GM19438 (cell line): ENCODE data around the gene FKBP8.
"Not testable (repeated sequence)": the region's sequence is repeated elsewhere in the genome, so short reads cannot be mapped to it uniquely, and the experiment has no call there.

Experiments used
- ATAC-seq: cut with Tn5 transposase; IDR thresholded peaks from one replicate; pipeline ENCODE4 v1.9.1; 2021; ENCODE audit warnings: low read depth; ENCODE audit not compliant: unreplicated experiment

FKBP8 gene

DNA sequence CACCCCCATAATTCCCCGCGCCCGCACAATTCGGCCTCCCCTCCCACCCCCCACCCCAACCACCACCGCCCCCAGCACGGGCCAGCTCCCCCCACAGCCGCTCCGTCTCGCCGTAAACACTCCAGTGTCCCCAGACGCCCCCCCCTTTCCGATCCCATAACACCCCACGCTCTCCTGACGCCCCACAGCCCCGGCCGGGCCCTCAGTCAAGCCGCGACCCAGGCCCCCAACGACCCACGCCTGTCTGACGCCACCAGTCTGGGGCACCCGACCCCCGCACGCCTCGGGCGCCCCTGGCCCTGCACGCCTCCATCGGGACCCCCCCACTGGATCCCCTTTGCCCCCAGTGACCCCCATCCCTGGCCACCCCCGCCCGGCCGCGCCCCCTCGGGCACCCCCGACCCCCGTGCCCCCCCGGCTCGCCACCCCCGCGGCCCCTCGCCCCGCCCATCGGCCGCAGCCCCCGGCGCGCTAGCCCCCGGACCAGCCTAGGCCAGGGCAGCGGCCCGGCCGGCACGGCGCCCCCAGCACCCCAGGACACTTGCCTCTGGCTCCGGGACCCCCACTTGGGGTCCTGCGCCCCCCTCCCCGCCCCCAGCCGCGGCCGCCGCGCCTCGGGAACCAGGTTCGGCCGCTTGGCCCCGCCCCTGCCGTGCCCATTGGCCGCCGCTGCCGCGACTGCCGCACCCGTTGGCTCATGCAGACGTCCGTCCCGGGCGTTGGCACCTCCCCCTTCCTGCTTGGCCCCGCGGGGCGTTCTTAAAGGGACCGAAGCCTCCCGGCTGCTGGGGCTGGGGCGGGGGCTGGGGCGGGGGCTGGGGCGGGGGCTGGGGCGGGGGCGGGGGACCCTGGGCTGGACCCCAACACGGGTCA is at the start of gene FKBP8:
Gene FKBP8, minus strand, starts transcription at position 633 of the 873 bp plus-strand sequence. CDS start 1,603 bp downstream, outside the sequence.
- ATAC-seq: peak; percentile 96

DNA sequence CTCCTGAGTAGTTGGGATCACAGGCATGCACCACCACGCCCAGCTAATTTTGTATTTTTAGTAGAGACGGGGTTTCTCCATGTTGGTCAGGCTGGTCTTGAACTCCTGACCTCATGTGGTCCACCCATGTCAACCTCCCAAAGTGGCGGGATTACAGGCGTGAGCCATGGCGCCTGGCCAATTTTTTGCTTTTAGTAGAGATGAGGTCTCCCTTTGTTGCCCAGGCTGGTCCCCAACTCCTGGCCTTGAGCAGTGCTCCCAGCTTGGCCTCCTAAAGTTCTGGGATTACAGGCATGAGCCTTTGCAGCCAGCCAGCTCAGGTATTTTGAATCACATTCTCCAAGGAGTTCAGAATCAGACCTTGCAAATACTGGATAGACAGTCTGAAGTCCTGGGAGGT is 49.4 kb upstream of the FKBP8 start:
- ATAC-seq: not testable (repeated sequence)

DNA sequence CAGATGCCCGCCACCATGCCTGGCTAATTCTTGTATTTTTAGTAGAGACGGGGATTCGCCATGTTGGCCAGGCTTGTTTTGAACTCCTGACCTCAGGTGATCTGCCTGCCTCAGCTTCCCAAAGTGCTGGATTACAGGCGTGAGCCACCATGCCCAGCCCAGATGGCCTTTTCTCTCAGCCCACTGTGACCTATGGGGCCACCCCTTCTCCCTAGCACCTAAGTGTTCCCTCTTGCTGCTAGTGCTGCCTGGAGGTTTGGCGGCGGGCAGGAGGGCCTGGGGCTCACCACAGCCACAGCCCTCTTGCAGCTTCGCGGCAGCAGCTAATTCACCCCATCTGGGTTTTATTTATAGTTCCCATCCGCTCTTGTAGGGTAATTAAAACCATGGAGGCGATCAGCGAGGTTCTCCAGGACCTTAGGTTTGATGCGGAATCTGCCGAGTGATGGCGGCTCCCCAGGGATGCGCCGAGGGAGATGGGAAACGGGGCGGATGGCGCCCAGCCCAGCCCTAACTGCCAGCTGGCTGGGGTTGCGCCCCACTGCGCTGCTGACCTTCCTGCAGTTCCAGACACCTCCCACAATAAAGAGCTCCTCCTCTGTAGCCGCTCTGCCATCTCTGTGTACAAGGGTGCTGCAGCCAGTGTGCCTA is 48.5 kb upstream of the FKBP8 start:
- ATAC-seq: no peak

DNA sequence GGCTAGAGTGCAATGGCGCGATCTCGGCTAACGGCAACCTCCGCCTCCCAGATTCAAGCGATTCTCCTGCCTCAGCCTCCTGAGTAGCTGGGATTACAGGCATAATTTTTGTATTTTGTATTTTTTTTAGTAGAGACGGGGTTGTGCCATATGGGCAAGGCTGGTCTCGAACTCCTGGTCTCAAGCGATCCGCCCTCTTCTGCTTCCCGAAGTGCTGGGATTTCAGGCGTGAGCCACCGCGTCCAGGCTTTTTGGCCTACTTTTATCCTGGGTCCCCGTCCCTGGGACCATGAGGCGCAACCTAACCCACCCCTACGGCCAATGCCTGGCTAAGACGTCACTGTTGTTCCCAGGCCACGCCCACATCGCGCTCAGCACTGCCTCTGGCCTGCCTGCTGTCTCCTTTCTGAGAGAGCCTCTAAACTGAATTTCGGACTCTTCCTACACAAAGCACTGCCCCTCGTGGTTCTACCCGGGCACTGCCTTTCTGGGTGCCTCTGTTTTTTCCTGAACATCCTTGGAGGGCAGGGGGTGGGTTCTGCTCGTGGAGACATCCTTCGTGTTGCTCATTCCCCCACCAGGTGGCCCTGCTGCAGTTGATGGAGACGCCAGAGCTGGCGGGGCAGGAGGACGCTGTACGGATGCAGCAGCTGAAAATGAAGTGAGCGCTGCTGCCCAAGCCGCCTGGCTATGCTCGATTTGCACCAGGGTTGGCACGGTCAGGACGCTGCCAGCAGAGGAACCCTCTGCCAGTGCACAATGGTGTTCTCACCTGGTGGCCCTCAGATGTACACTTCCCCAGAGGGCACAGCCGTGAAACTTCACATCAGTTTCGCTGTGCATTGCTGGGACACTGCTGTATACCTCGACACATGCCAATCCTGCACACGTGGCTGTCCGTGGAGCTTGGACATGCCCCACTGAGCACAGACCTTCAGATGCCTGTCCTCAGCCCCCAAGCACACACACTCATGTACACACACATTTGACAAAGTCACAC is 47.2 kb upstream of the FKBP8 start:
- no peak for ATAC-seq

DNA sequence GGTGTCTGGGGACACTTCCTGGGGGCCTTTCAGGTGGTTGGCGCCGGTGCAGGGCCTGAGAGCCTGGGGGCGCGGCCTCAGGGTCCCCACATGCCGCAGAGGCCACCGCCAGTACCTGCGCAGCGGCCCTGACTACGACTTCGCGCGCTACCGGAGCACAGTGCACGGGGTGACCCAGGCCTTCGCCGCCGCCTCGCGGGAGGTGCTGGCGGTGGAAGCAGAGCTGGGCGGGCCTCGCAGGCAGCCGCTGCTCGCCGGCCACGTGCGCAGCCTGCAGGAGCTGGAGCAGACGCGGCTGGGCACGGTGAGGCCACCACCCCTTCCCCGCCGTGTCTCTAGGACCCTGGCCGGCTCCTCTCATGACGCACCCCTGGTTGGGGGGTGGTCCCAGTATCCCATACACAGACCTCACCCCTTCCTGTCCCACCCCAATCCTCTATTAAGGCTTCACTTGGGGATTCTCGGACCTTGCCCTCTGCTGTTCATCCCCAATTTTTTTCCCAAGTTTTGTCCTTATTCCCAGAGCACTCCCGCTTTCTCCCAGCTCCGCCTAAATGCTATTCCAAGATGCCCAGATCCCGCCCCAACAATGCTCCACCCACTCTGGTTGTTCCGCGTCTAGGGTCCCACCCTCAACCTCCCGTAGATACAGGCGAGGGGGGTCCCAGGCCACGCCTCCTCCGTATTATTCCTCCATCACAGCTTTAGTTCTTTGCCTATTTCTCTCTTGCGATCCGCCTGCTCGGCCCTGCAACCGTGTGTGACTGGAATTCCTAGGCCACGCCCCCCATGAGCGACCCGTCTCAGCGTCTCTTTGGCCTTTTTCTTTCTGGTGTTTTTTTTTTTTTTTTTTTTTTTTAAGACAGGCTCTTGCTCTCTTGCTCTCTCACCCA is 46.3 kb upstream of the FKBP8 start:
- ATAC-seq: peak; percentile 25

DNA sequence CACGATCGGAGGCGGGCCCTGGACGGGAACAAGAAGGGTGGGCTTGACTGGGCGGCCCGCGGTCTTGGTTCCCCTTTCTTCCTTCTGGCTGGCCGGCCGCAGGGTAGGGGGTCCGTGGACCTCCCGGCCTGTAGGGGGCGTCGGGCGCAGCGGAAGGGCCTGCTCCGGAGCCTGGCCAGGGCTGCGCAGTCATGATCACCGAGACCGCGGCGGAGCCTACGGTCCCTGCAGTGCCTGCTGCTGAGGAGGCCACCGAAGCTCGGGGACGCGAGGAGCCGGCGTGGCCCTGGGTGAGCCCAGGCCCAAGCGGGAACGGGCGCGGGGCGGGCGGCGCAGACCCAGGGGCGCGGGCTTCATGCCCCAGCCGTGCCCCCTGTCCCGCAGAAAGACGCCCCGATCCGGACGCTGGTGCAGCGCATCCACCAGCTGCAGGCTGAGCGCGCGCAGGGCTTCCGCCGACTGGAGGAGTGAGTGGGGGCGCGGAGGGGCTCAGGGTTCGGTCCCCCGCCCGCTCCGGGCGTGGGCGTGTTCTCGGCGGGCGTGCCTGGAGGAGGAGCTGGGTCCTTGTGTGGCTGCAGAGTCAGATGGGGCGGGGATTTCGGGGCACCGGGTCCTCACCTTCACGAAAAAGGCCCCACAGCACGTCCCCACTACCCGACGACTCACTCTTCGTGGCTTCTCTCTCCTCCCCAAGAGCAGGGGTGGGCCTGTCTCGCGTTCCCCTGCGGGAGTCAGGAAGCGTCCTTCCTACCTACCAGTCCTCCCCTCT is 45.4 kb upstream of the FKBP8 start, which contains the start of gene REX1BD:
Gene REX1BD, plus strand, starts transcription at position 188 of the 769 bp plus-strand sequence. Its CDS starts 4 bp downstream, at position 192.
- ATAC-seq: peak; percentile 70

DNA sequence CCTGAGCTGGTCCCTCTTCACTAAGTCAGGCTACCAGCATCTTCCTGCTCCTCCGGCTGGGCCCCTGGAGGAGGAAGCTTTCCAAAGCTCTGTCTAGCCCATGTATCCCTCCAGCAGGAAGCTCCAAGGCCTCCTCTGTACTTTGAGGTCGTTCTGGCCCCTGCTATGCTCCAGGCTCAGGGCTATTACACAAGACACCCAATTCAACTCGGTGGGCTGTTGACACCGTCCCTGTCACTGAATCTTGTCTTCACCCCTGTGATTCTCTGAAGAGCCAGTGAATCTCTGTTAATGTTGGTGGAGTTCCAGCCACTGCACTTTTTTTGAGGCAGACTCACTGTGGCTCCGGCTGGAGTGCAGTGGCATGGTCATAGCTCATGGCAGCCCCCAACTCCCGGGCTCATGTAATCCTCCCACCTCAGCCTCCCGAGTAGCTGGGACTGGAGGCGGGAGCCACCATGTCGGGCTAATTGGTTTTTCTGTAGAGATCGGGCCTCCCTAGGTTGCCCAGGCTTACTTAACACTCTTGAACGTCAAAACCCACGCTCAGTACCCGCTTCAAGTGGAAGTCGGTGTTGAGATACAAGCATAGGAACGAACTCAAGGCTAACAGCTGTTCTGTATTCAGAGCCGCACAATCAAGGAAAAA is 44.7 kb upstream of the FKBP8 start:
- ATAC-seq: no peak

DNA sequence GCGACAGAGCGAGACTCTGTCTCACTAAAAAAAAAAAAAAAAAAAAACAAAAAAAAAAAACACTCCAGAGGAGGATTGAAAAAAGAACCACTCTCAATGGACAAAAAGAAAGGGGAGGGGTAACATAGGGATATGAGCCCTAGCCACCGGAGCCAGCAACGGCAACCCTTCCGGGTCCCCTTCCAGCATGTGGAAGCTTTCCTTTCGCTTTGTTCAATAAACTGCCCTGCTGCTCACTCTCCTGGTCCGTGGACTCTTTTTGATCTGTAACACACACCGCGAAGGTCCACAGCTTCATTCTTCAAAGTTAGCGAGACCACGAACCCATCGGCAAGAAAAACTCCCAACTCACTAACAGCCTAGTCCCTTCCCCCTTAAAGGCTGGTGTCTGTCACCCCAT is 44.2 kb upstream of the FKBP8 start:
- no peak for ATAC-seq

DNA sequence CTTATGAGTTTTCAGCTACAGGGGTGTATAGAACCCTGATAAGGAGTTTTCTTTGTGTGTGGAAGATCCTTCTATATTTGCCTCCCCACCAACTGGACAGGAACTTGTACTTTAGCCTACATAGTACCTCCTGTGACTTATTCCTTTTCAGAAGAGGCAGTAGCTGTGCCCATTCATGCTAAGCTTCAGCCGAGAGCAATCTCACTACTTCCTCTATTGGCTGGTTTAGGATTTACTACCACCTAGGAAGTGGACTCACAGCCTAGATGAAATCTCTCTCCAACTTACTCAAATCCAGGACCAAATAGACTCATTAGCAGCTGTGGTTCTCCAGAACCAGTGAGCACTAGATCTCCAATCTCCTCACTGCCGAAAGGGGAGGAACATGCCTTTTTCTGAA is 42.9 kb upstream of the FKBP8 start:
- ATAC-seq: no peak

DNA sequence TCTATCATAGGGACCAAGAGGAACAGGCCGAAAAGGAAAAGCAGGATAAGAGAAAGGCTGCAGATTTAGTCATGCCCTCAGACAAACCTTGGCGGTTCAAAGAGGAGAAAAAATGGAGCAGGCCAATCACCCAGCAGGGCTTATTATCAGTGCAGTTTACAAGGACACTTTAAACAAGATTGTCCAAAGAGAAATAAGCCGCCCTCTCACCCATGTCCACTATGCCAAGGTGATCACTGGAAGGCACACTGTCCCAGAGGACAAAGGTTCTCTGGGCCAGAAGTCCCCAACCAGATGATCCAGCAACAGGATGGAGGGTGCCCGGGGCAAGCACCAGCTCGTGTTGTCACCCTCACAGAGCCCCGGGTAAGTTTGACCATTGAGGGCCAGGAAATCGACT is 36.9 kb upstream of the FKBP8 start:
- ATAC-seq: no peak

DNA sequence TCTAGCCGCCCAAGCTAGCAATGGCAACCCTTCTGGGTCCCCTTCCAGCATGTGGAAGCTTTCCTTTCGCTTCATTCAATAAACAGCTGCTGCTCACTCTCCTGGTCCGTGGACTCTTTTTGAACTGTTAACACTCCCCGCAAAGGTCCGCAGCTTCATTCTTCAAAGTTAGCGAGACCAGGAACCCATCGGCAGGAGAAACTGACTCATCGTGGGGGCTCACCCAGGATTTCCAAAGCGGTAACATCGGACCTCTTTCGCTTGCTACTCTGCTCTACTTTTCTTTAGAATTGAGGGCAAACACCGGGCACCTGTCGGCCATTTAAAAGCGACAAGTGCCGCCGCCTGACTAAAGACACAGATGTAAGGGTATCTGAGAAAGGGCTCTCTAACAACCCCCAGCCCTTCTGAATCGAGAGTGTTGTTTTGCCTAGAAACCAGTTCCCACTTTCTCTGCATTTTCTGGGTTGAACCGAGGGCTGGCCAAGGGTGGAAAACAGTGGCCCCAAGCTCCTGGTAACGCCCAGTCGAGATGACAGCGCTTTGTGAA is 34.1 kb upstream of the FKBP8 start:
- no peak for ATAC-seq

DNA sequence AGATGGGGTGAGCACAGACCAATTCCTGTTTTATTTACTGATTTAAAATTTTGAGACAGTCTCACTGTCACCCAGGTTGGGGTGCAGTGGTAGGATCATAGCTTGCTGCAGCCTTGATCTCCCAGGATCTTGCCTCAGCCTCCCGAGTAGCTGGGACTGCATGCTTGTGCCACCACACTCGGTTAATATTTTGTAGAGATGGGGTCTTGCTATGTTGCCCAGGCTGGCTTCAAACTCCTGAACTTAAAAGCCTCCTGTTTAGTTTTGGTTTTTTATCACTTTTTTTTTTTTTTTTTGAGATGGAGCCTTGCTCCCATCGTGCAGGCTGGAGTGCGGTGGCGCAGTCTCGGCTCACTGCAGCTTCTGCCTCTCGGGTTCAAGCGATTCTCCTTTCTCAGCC is 33.0 kb upstream of the FKBP8 start:
- ATAC-seq: no peak

DNA sequence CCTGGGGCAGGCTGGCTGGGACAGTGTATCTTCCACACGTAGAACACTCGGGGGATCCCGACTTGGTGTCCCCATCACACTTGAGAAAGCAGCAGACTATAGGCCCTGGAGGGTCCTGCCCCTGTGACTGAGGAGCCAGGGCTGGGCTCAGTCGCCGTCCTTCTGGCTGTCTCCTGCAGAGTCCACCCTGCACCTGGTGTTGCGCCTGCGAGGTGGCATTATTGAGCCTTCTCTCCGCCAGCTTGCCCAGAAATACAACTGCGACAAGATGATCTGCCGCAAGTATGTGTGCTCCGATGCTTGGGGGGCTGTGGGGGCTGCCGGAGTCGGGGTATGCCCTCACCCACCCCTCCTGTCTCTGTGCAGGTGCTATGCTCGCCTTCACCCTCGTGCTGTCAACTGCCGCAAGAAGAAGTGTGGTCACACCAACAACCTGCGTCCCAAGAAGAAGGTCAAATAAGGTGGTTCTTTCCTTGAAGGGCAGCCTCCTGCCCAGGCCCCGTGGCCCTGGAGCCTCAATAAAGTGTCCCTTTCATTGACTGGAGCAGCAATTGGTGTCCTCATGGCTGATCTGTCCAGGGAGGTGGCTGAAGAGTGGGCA is 31.4 kb upstream of the FKBP8 start:
- no peak for ATAC-seq

DNA sequence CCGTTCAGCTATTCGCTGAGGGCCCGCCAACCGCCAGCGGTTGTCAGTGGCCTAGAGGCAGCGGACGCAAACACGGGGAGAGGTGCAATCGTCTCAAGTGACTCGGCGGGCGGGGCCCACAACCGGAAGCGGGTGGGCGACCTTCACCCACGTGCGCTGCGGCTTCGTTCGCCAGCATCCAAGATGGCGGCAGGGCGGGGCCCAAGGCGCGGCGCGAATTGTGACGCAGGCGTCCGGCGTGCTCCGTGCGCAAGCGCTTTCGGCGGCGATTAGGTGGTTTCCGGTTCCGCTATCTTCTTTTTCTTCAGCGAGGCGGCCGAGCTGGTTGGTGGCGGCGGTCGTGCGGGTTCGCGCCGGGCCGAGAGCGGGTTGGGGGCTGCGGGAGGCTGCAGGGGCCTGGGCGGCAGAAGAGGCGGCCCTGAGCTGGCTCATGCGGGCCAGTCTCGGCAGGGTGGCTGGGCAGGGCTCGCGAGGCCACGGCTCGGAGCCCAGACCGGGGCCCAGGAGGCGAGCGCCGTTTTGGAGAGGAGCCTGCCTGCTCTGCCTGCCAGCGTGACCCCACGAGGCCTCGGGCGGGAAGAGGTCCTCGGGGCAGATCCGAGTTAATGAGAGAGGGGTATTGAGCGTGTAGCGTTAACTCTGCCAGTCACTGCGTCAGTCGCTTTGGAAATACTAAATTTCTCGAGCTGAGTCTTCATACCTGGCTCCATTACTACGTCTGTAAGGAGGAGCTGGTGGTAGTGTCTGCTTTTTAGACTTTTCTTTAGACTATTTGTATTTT is 28.4 kb upstream of the FKBP8 start, which contains the start of gene UBA52:
Gene UBA52, plus strand, starts transcription at position 294 of the 781 bp plus-strand sequence. CDS start 1,444 bp downstream, outside the sequence.
- ATAC-seq: peak; percentile 87

DNA sequence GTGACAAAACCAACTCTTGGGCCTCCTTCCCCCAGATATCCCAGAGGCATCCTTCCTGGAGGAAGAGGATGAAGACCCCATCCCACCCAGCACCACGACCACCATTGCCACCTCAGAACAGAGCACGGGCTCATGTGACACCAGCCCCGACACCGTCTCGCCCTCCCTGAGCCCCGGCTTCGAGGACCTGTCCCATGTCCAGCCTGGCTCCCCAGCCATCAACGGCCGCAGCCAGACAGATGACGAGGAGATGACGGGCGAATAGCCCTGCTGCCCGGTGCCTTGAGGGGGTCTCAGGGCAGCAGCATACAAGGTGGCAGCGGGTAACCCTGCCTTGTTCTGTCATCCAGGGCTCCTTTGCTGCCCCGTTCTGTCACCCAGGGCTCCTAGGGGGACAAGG is 25.0 kb upstream of the FKBP8 start:
- ATAC-seq: no peak

DNA sequence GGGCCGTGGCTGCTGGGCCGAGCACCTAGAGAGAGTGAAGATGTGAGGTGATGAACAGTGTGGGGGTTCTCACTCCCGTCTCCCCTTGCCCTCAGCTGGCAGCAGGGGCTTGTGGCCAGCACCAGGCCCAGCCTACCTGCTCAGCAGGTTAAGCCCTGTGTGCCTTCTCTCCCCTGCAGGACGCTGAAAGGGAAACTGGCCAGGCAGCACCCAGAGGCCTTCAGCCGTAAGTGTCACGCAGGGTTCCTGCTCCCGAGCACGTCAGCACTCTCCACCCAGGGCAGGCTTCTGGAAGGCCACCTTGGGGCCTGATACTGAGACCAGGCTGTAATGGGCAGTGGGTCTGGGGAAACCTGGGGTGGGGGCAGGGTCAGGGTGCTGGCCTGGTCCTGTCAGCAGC is 23.6 kb upstream of the FKBP8 start:
- no peak for ATAC-seq

DNA sequence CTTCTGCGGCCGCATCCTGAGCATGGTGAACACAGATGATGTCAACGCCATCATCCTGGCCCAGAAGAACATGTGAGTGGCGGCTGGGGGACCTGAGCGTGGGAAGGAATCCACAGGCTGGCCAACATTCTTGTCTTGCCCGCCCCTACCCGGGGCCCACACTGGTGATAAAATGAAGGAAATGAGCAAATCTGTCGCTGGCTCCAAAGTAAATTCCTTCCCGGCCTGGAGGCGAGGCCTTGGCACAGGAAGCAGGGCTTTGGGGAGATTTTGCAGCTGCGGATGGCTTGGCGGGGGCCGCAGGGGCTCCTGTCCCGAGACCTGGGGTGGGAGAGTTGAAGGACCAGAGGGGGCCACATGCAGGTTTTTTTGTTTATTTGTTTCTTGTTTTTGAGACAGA is 18.7 kb upstream of the FKBP8 start:
- ATAC-seq: no peak
